Endothelial cell of umbilical vein (primary cell): ENCODE results near the gene SOX8. TPM values are rescaled to one million over a fixed set of nuclear protein-coding genes. Genes with fewer than 3 reads are reported as not detected.

Source experiments
- BruUV-seq: library from RNA; stranded (reverse); fragments of 400-500 nt; replicated peaks from 2 replicates; lab custom pipeline; 2021; lab: Mats Ljungman, UMichigan
- CTCF ChIA-PET: fragments of 300-600, 350-600 bp; sonication (Branson Sonifier 250); formaldehyde crosslinking; loops from one replicate; lab custom pipeline; 2021; ENCODE audit warnings: antibody characterized with exemption, inconsistent platforms; lab: Charles Lee
- POLR2A ChIA-PET: fragments of 300-600, 350-600 bp; sonication (Branson Sonifier 250); formaldehyde crosslinking; loops from one replicate; lab custom pipeline; 2021; ENCODE audit warnings: antibody characterized with exemption, inconsistent platforms; lab: Charles Lee
- DNase-seq: peaks from one replicate; pipeline ENCODE4 v3.0.0-alpha.2; 2011; ENCODE audit warnings: low read depth, low spot score
- FAIRE-seq: peaks from 2 replicates; lab custom pipeline; 2011; peaks lifted over from hg19 to GRCh38; lab: Jason Lieb, UNC
- H2AFZ ChIP-seq: 2 replicates; pipeline ENCODE4 v1.6.0; 2012; ENCODE audit warnings: low read depth, low read length, control low read depth, inconsistent platforms
- H3K27ac ChIP-seq: 2 replicates; pipeline ENCODE4 v1.5.1; 2011; ENCODE audit warnings: low read depth, mild to moderate bottlenecking, control low read depth, low read length, moderate library complexity; ENCODE audit not compliant: insufficient read depth
- H3K27me3 ChIP-seq, 2 experiments: 2 replicates each; pipeline versions ENCODE4 v1.6.0 to v1.6.1; 2011; ENCODE audit warnings: low read length in 2 of 2, mixed read lengths in 1 of 2; ENCODE audit not compliant: control insufficient read depth in 2 of 2, insufficient read depth in 2 of 2
- H3K36me3 ChIP-seq, 2 experiments: 2 replicates in 1 of 2; 3 replicates in 1 of 2; pipeline ENCODE4 v1.5.1; 2011; ENCODE audit warnings: low read length in 2 of 2, mild to moderate bottlenecking in 1 of 2, moderate library complexity in 1 of 2; ENCODE audit not compliant: control insufficient read depth in 2 of 2, insufficient read depth in 2 of 2; ENCODE audit errors: extremely low read depth in 1 of 2
- H3K4me1 ChIP-seq: 3 replicates; pipeline ENCODE4 v1.5.1; 2011; ENCODE audit warnings: mild to moderate bottlenecking, low read length; ENCODE audit not compliant: control insufficient read depth, insufficient read depth; ENCODE audit errors: extremely low read depth
- H3K4me2 ChIP-seq: 2 replicates; pipeline ENCODE4 v1.6.1; 2011; ENCODE audit warnings: low read length, control low read depth, mixed read lengths; ENCODE audit not compliant: insufficient read depth
- H3K4me3 ChIP-seq, 3 experiments: fragments of 200-600 bp in 1 of 3; sonication (generic), shearing (Covaris generic) in 1 of 3; replicated peaks in 1 of 3; 2 replicates each; pipeline ENCODE4 v1.5.1; 2011 to 2016; ENCODE audit warnings: control low read depth in 3 of 3, low read length in 3 of 3, mild to moderate bottlenecking in 2 of 3, inconsistent platforms in 1 of 3, low read depth in 1 of 3, moderate library complexity in 1 of 3; ENCODE audit not compliant: insufficient read depth in 1 of 3
- H3K79me2 ChIP-seq: 2 replicates; pipeline ENCODE4 v1.6.0; 2012; ENCODE audit warnings: low read length, inconsistent platforms; ENCODE audit not compliant: control insufficient read depth, insufficient read depth
- H3K9ac ChIP-seq: replicated peaks from 2 replicates; pipeline ENCODE3; 2011; ENCODE audit warnings: low read length, control low read depth; ENCODE audit not compliant: insufficient read depth; ENCODE audit errors: extremely low read depth
- H3K9me1 ChIP-seq: replicated peaks from 3 replicates; pipeline ENCODE4 v1.6.0; 2011; ENCODE audit warnings: mild to moderate bottlenecking, low read length; ENCODE audit not compliant: control insufficient read depth, insufficient read depth; ENCODE audit errors: extremely low read depth
- H3K9me3 ChIP-seq: replicated peaks from 2 replicates; pipeline ENCODE4 v1.5.1; 2012; ENCODE audit warnings: low read length, inconsistent platforms; ENCODE audit not compliant: control insufficient read depth, insufficient read depth
- H4K20me1 ChIP-seq: replicated peaks from 2 replicates; pipeline ENCODE3; 2011; ENCODE audit warnings: mild to moderate bottlenecking, low read length; ENCODE audit not compliant: control insufficient read depth, insufficient read depth; ENCODE audit errors: extremely low read depth
- EZH2 ChIP-seq: IDR thresholded peaks from 2 replicates; pipeline ENCODE4 v1.6.1; 2012; ENCODE audit warnings: borderline replicate concordance, low read depth, mild to moderate bottlenecking, moderate library complexity, low read length, inconsistent platforms; ENCODE audit not compliant: severe bottlenecking
- FOS ChIP-seq: IDR thresholded peaks from 2 replicates; pipeline ENCODE4 v1.6.1; 2011; ENCODE audit warnings: mild to moderate bottlenecking, low read length, moderate library complexity, borderline replicate concordance; ENCODE audit not compliant: insufficient read depth
- GATA2 ChIP-seq: IDR thresholded peaks from 2 replicates; pipeline ENCODE4 v1.7.0; 2011; ENCODE audit warnings: low read depth, mild to moderate bottlenecking, moderate library complexity, mixed read lengths, low read length; ENCODE audit not compliant: insufficient read length, insufficient read depth
- JUN ChIP-seq: IDR thresholded peaks from 2 replicates; pipeline ENCODE4 v1.6.1; 2011; ENCODE audit warnings: borderline replicate concordance, low read depth; ENCODE audit not compliant: insufficient read length, insufficient read depth
- MYC ChIP-seq: IDR thresholded peaks from one replicate; pipeline ENCODE4 v1.6.1; 2011; ENCODE audit warnings: mild to moderate bottlenecking, low read depth, low read length
- POLR2A ChIP-seq: IDR thresholded peaks from 2 replicates; pipeline ENCODE4 v1.6.1; 2012; ENCODE audit warnings: low read depth, mild to moderate bottlenecking, control low read depth, low read length
- POLR2AphosphoS5 ChIP-seq: IDR thresholded peaks from 2 replicates; pipeline ENCODE4 v1.6.1; 2012; ENCODE audit warnings: low read depth, mild to moderate bottlenecking, control low read depth, low read length, moderate library complexity; ENCODE audit not compliant: insufficient read depth
- dilution Hi-C: fragments of 300-500 bp; cut with MboI; formaldehyde crosslinking; loops from one replicate; pipeline ENCODE4 v1.15.0; 2019; ENCODE audit warnings: low sequenced_read_pairs; ENCODE audit not compliant: extremely low pct_ligation_motif_present
- intact Hi-C: fragments of 100-400 bp; cut with micrococcal nuclease; formaldehyde crosslinking; loops from one replicate; pipeline ENCODE4 v1.10.0; 2022
- polyA plus RNA-seq, 4 experiments: library from polyadenylated mRNA; depleted of rRNA in 3 of 4; stranded (reverse) in 3 of 4; unstranded in 1 of 4; fragments of >200 nt; gene quantifications; 2 replicates each; pipeline versions ENCODE4 v1.2.1 to v1.2.3, GENCODE V29; 2011 to 2012; ENCODE audit warnings: missing spikeins in 1 of 4
- total RNA-seq: library from RNA; stranded (reverse); gene quantifications from 2 replicates; pipeline ENCODE4 v1.2.3, GENCODE V29; 2021
- TF ChIP-seq, protein P1 (sequence below): IDR thresholded peaks from 2 replicates; pipeline ENCODE4 v1.6.1; 2011; ENCODE audit not compliant: insufficient read depth, insufficient read length
- TF ChIP-seq, protein P2 (sequence below), 2 donors: IDR thresholded peaks; 1 replicate in 1 of 2; 2 replicates in 1 of 2; pipeline ENCODE4 v1.5.1; 2011; ENCODE audit warnings: low read length in 2 of 2, mild to moderate bottlenecking in 2 of 2, moderate library complexity in 2 of 2, control low read depth in 1 of 2, inconsistent platforms in 1 of 2, low read depth in 1 of 2; ENCODE audit not compliant: insufficient read depth in 1 of 2; ENCODE audit errors: extremely low read depth in 1 of 2

SOX8 gene
- total and polyA plus RNA-seq, 2 donors (not counting 3 experiments of a cell fraction or from before 2014, with no cell fraction given): 0.52 to 0.53 TPM

DNA sequence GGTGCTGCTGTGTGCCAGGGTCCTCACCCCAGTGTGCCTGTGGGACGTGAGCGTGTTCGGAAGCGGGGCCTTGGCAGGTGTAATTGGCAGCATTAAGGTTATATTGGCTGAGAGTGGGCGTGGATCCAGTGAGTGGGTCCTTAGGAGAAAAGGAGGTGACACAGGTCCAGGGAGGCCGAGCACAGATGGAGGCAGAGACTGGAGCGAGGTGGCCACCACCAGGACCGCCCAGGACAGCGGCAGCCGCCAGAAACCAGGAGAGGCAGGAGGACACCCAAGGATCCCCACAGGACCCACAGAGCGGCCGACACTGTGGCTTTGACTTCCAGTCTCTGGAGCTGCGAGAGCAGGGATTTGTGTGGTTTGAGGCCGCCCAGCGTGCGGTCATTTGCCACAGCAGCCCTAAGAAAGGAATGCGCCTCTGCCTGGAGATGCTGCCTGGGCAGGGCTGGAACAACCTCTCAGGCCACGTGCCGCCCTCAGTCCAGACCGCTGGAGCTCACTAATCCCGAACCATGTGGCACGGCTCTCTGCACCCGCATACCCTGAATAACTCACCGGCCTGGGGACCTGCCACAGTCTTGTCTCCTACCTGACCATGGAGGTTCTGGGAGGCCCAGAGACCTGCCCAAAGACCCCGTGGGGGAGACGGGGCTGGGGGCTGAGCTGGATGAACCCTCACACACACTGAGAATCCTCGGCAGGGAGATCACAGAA is 45.4 kb downstream of the SOX8 start:
- H3K9me3 ChIP-seq: no peaks in the 10 kb centered on the region
- no TSS peak for BruUV-seq
- H3K79me2 ChIP-seq: no peaks in the 10 kb centered on the region
- intact Hi-C loops (no loop called here), dilution Hi-C loops (no loop called here)
- H3K27ac ChIP-seq: no peak overlapping the region
- no peaks in the 10 kb centered on the region for H3K4me1 ChIP-seq
- H3K9me1 ChIP-seq: no peaks in the 10 kb centered on the region
- no peak overlapping the region for H3K4me2 ChIP-seq
- H3K9ac ChIP-seq: no peak overlapping the region
- H4K20me1 ChIP-seq: no peaks in the 10 kb centered on the region
- peaks cover 0 to 4% of the 10 kb centered on the region in 2 experiments for H3K27me3 ChIP-seq
- no peak for FAIRE-seq
- TF ChIP-seq EZH2: no peak
- TF ChIP-seq FOS: no peak
- no peak for TF ChIP-seq MYC
- TF ChIP-seq POLR2AphosphoS5: no peak
- TF ChIP-seq, protein P1, sequence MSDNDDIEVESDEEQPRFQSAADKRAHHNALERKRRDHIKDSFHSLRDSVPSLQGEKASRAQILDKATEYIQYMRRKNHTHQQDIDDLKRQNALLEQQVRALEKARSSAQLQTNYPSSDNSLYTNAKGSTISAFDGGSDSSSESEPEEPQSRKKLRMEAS: no peak
- TF ChIP-seq GATA2: no peak
- TF ChIP-seq JUN: no peak
- TF ChIP-seq, protein P2, sequence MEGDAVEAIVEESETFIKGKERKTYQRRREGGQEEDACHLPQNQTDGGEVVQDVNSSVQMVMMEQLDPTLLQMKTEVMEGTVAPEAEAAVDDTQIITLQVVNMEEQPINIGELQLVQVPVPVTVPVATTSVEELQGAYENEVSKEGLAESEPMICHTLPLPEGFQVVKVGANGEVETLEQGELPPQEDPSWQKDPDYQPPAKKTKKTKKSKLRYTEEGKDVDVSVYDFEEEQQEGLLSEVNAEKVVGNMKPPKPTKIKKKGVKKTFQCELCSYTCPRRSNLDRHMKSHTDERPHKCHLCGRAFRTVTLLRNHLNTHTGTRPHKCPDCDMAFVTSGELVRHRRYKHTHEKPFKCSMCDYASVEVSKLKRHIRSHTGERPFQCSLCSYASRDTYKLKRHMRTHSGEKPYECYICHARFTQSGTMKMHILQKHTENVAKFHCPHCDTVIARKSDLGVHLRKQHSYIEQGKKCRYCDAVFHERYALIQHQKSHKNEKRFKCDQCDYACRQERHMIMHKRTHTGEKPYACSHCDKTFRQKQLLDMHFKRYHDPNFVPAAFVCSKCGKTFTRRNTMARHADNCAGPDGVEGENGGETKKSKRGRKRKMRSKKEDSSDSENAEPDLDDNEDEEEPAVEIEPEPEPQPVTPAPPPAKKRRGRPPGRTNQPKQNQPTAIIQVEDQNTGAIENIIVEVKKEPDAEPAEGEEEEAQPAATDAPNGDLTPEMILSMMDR (IDR thresholded peaks at IDR 0.05; ENCODE audit: extremely low read depth in 1 of 2, insufficient read depth in 1 of 2, low read depth in 1 of 2, low read length in 2 of 2): no peak
- TF ChIP-seq POLR2A: no peak
- ChIA-PET CTCF (no interaction called here), POLR2A (no interaction called here)
- no peak for DNase-seq
- H3K4me3 ChIP-seq: no peak overlapping the region
- no peaks in the 10 kb centered on the region for H3K36me3 ChIP-seq
- H2AFZ ChIP-seq: no peak overlapping the region
